WI38 (cell line): ENCODE results near the gene RCAN3.
A peak's percentile ranks its signal among the peaks of the same experiment; 100 is the strongest.
"Not testable (repeated sequence)": the region's sequence is repeated elsewhere in the genome, so short reads cannot be mapped to it uniquely, and the experiment has no call there.

Experiments used
- H3K4me3 ChIP-seq: 2 replicates; pipeline ENCODE4 v1.5.1; 2011; ENCODE audit warnings: low read depth, mild to moderate bottlenecking, control low read depth, low read length
- TF ChIP-seq, protein P1 (sequence below): IDR thresholded peaks from 2 replicates; pipeline ENCODE4 v1.5.1; 2012; ENCODE audit warnings: low read depth, mild to moderate bottlenecking, control low read depth, low read length

Gene RCAN3

DNA sequence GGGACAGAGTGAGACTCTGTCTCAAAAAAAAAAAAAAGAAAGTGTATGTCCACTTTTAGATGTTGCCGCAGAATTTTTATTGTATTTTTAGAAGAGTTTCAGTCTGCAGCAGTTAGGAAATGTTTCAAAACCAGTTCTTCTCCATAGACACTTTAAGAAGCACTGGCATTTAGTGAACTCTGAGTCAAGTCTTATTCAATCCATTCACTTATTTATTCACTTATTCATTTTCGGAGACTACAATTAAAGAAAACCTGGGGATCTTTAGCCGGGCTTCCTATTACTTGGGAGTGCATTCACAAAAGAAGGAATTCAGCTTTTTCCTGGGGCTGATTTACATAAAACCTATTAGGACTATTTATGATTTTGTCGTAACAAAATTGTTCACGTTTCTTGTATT, 12.3 kb downstream of the RCAN3 start:
- TF ChIP-seq, protein P1, sequence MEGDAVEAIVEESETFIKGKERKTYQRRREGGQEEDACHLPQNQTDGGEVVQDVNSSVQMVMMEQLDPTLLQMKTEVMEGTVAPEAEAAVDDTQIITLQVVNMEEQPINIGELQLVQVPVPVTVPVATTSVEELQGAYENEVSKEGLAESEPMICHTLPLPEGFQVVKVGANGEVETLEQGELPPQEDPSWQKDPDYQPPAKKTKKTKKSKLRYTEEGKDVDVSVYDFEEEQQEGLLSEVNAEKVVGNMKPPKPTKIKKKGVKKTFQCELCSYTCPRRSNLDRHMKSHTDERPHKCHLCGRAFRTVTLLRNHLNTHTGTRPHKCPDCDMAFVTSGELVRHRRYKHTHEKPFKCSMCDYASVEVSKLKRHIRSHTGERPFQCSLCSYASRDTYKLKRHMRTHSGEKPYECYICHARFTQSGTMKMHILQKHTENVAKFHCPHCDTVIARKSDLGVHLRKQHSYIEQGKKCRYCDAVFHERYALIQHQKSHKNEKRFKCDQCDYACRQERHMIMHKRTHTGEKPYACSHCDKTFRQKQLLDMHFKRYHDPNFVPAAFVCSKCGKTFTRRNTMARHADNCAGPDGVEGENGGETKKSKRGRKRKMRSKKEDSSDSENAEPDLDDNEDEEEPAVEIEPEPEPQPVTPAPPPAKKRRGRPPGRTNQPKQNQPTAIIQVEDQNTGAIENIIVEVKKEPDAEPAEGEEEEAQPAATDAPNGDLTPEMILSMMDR: no peak
- H3K4me3 ChIP-seq: no peak overlapping the region

DNA sequence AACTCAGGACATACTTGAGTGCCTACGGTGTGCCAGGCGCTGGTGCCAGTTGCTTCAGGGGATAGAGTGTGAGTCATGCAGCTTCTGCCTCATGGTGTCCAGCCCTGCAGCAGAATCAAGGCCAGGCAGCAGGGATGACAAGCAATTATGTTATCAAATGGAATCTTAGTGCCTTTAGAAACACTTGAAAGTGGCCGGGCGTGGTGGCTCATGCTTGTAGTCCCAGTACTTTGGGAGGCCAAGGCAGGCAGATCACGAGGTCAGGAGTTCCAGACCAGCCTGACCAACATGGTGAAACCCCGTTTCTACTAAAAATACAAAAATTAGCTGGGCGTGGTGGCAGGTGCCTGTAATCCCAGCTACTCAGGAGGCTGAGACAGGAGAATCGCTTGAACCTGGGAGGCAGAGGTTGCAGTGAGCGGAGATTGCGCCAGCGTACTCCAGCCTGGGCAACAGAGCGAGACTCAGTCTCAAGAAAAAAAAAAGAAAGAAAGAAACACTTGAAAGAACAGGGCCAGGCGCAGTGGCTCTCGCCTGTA, 13.1 kb downstream of the RCAN3 start:
- H3K4me3 ChIP-seq: not testable (repeated sequence)

DNA sequence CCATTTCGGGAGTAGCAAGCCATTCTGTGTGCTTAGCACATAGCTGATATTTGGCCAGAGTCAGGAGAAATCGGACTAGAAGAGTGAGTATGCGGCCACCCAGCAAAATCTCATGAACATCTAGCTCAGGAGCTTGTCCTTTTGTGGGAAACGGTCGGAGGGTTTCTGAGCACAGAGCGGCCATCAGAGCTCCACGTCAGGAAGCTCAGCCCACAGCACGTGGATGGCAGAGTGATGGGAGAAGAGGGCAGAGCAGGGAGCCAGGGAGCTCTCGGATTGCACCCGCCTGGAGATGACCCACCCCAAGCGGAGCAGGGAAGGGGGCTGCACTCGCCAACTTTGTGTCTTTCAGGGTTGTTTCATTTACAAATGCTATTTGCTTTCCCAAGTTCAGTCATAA, 13.9 kb downstream of the RCAN3 start:
- TF ChIP-seq, protein P1: no peak

DNA sequence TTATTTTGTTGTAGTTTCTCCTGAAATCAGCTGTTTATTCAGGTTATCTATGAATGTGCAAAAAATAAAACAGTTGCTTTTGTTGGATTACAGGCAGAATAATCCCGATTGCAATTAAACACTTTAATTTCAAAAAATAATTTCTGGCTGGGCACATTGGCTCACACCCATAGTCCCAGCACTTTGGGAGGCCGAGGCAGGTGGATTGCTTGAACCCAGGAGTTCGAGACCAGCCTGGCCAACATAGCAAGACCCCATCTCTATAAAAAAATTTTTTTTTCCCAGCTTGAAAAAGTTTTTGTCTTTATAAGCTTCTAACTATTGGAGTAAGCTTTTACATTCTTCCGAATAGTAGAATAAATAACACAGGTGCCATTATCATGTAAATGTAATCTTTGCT, 15.3 kb downstream of the RCAN3 start:
- no peak overlapping the region for H3K4me3 ChIP-seq
- TF ChIP-seq, protein P1: no peak

More for the DNA sequence above, 13.9 kb downstream of the RCAN3 start:
- H3K4me3 ChIP-seq: no peak overlapping the region

DNA sequence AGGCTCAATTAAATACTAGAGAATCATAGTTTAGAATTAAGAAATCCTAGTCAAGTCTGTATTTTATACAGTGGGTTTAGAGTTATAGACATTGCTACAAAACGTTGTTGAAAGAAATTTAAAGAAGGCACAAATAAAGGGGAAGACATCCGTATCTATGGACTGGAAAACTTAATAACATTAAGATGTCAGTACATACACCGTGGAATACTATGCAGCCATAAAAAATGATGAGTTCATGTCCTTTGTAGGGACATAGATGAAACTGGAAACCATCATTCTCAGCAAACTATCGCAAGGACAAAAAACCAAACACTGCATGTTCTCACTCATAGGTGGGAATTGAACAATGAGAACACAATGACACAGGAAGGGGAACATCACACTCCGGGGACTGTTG, 17.6 kb downstream of the RCAN3 start:
- H3K4me3 ChIP-seq: not testable (repeated sequence)

DNA sequence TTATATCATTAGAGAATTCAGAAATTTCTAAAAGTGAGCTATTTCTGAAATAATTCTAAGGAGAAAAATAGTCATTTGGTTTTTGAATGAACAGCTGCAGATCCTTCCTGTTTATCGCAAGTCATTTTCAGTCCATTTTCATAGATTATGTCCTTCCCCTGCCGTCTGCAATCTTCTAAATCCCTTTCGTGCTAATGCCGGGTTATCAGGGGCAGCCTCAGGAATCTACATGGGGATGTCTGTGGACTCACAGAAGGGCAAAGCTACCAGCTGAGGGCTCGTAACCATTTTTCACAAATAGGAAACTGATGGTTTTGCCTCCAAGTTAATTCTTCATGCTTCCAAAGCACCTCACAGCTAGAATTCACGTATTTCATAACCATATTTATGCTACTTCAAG, 23.0 kb downstream of the RCAN3 start:
- no peak overlapping the region for H3K4me3 ChIP-seq
- TF ChIP-seq, protein P1: no peak

DNA sequence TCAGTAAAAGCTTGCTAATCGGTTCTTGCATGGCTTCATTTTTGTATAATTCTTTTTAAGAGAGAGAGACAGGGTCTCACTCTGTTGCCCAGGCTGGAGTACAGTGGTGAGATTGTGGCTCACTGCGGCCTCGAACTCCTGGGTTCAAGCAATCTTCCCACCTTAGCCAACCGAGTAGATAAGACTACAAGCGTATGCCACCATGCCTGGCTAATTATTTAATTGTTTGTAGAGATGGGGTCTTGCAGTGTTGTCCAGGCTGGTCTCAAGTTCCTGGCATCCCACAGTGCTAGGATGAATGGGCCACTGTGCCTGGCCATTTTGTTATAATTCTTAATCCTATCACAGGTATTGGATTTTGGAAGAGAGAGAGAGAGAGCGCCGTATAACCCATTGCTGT, 23.4 kb downstream of the RCAN3 start:
- TF ChIP-seq, protein P1: no peak
- H3K4me3 ChIP-seq: no peak overlapping the region

DNA sequence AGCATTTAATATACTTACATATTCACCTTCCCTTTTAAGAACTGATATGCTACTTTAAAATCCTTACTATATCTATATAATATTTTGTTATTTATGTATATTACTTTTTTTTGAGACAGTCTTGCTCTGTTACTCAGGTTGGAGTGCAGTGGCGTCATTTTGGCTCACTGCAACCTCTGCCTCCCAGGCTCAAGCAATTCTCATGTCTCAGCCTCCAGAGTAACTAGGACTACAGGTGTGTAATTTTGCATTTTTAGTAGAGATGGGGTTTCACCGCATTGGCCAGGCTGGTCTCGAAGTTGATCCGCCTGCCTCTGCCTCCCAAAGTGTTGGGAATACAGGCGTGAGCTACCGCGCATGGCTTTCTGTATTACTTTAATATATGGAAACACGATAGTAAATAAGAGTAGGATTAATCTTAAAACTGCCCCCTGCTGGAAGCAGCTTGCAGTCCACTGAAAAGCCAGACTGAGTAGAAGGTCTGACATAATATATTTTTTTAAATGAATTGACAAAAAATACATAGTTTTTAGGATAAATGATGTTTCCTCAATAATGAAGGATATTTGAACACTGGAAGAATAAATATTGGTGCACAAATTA, 24.4 kb downstream of the RCAN3 start:
- TF ChIP-seq, protein P1: peak; percentile 53
- no peak overlapping the region for H3K4me3 ChIP-seq
